ENCODE data around the gene CERKL. TPM values are rescaled to one million over a fixed set of nuclear protein-coding genes. Genes with fewer than 3 reads are reported as not detected.

Gene CERKL
- total RNA-seq, 1 donor from 2014 or later, result not detected

- intact Hi-C loops (cut with micrococcal nuclease), result loop anchor here (10.0 kb wide), 1 partner anchor 126 kb away; no protein-coding TSS in a partner anchor
- ATAC-seq (no peak), DNase-seq (no peak)
Measured at GRCh38 chr2:181588546-181588945, 68.4 kb downstream of the CERKL start.

- intact Hi-C loops (cut with micrococcal nuclease), result loop anchor here (10.0 kb wide), 1 partner anchor 128 kb away; no protein-coding TSS in a partner anchor
- no peak for ATAC-seq
- no peak for DNase-seq
Measured at GRCh38 chr2:181586569-181587081, 70.3 kb downstream of the CERKL start.

GRCh38 chr2:181585732-181586131 is 71.2 kb downstream of the CERKL start:
- DNase-seq (no peak), ATAC-seq (no peak)
- intact Hi-C loops (cut with micrococcal nuclease), result loop anchor here (10.0 kb wide), 1 partner anchor 129 kb away; no protein-coding TSS in a partner anchor

- ATAC-seq (no peak), DNase-seq (no peak)
- intact Hi-C loops (cut with micrococcal nuclease), result loop anchor here (10.0 kb wide), 1 partner anchor 133 kb away; no protein-coding TSS in a partner anchor
Measured at GRCh38 chr2:181581534-181581933, 75.4 kb downstream of the CERKL start.

- ATAC-seq, result no peak
- DNase-seq, result no peak
- intact Hi-C loops (cut with micrococcal nuclease), result no loop called here
Measured at GRCh38 chr2:181578829-181579228, 78.1 kb downstream of the CERKL start.

GRCh38 chr2:181576431-181576830 is 80.5 kb downstream of the CERKL start:
- intact Hi-C loops (cut with micrococcal nuclease), result no loop called here
- ATAC-seq, result no peak
- no peak for DNase-seq

GRCh38 chr2:181575650-181576025 is 81.3 kb downstream of the CERKL start:
- intact Hi-C loops (cut with micrococcal nuclease), result no loop called here

GRCh38 chr2:181575024-181575649 is 81.8 kb downstream of the CERKL start:
- no peak for DNase-seq
- intact Hi-C loops (cut with micrococcal nuclease), result no loop called here
- ATAC-seq, result no peak

More at GRCh38 chr2:181575650-181576025, 81.3 kb downstream of the CERKL start:
- DNase-seq (no peak), ATAC-seq (no peak)

- intact Hi-C loops (cut with micrococcal nuclease), result no loop called here
- ATAC-seq, result no peak
- DNase-seq, result no peak
Measured at GRCh38 chr2:181574321-181574720, 82.6 kb downstream of the CERKL start.

- ATAC-seq, result no peak
- intact Hi-C loops (cut with micrococcal nuclease), result no loop called here
- DNase-seq, result no peak
Measured at GRCh38 chr2:181573140-181573736, 83.7 kb downstream of the CERKL start.

GRCh38 chr2:181570833-181571661 is 85.9 kb downstream of the CERKL start:
- ATAC-seq, result no peak
- no peak for DNase-seq
- intact Hi-C loops (cut with micrococcal nuclease), result no loop called here

- DNase-seq, result no peak
- intact Hi-C loops (cut with micrococcal nuclease), result no loop called here
- no peak for ATAC-seq
Measured at GRCh38 chr2:181570059-181570458, 86.8 kb downstream of the CERKL start.

GRCh38 chr2:181566334-181567032 is 90.4 kb downstream of the CERKL start:
- intact Hi-C loops (cut with micrococcal nuclease), result no loop called here
- DNase-seq (no peak), ATAC-seq (no peak)

GRCh38 chr2:181563101-181563692 is 93.7 kb downstream of the CERKL start:
- intact Hi-C loops (cut with micrococcal nuclease), result no loop called here
- no peak for ATAC-seq
- DNase-seq, result no peak

- ATAC-seq (no peak), DNase-seq (no peak)
- intact Hi-C loops (cut with micrococcal nuclease), result no loop called here
Measured at GRCh38 chr2:181558371-181558770, 98.5 kb downstream of the CERKL start.

GRCh38 chr2:181554061-181554830 is 102.7 kb downstream of the CERKL start:
- intact Hi-C loops (cut with micrococcal nuclease), result no loop called here
- no peak for ATAC-seq
- DNase-seq, result no peak

- ATAC-seq (no peak), DNase-seq (no peak)
- intact Hi-C loops (cut with micrococcal nuclease), result no loop called here
Measured at GRCh38 chr2:181553244-181553643, 103.7 kb downstream of the CERKL start.

- ATAC-seq (no peak), DNase-seq (no peak)
- intact Hi-C loops (cut with micrococcal nuclease), result no loop called here
Measured at GRCh38 chr2:181552808-181553207, 104.1 kb downstream of the CERKL start.
